ENCODE data around the gene GKN1.

The GKN1 gene

GRCh38 chr2:69007603-69008002, 33.2 kb downstream of the GKN1 start:
- no peak for DNase-seq (ENCODE audit: low read depth)

- DNase-seq (ENCODE audit: low read depth): no peak
These were observed 36.2 kb downstream of the GKN1 start for GRCh38 chr2:69010437-69011194.

- no peak for DNase-seq (ENCODE audit: low read depth)
These were observed 37.2 kb downstream of the GKN1 start for GRCh38 chr2:69011611-69012157.

GRCh38 chr2:69012310-69013141, 38.1 kb downstream of the GKN1 start:
- no peak for DNase-seq (ENCODE audit: low read depth)

GRCh38 chr2:69013142-69013839, 38.9 kb downstream of the GKN1 start, which contains the start of gene ANTXR1:
ANTXR1 (plus strand) TSS chr2:69013179; CDS start chr2:69013500, 321 bp downstream.
- DNase-seq (ENCODE audit: low read depth): no peak

- no peak for DNase-seq (ENCODE audit: low read depth)
These were observed 39.7 kb downstream of the GKN1 start for GRCh38 chr2:69013840-69014821.

- no peak for DNase-seq (ENCODE audit: low read depth)
These were observed 42.6 kb downstream of the GKN1 start for GRCh38 chr2:69017080-69017479.

GRCh38 chr2:69017835-69018234, 43.4 kb downstream of the GKN1 start:
- no peak for DNase-seq (ENCODE audit: low read depth)

- DNase-seq (ENCODE audit: low read depth): no peak
These were observed 44.3 kb downstream of the GKN1 start for GRCh38 chr2:69018678-69019095.

GRCh38 chr2:69020496-69021426, 46.3 kb downstream of the GKN1 start:
- DNase-seq (ENCODE audit: low read depth): no peak

- no peak for DNase-seq (ENCODE audit: low read depth)
These were observed 47.3 kb downstream of the GKN1 start for GRCh38 chr2:69021727-69022126.

GRCh38 chr2:69022548-69022947, 48.1 kb downstream of the GKN1 start:
- no peak for DNase-seq (ENCODE audit: low read depth)

GRCh38 chr2:69023236-69023635, 48.8 kb downstream of the GKN1 start:
- no peak for DNase-seq (ENCODE audit: low read depth)

- no peak for DNase-seq (ENCODE audit: low read depth)
These were observed 51.6 kb downstream of the GKN1 start for GRCh38 chr2:69026026-69026425.

GRCh38 chr2:69026691-69027459, 52.4 kb downstream of the GKN1 start:
- no peak for DNase-seq (ENCODE audit: low read depth)

All from activated T-helper 9 cell treated with anti-CD3 and anti-CD28 coated beads, Interleukin-2, amount 50 U/mL, for 16 hours (primary cell).